ENCODE measurements around the gene TTC27.

DNA sequence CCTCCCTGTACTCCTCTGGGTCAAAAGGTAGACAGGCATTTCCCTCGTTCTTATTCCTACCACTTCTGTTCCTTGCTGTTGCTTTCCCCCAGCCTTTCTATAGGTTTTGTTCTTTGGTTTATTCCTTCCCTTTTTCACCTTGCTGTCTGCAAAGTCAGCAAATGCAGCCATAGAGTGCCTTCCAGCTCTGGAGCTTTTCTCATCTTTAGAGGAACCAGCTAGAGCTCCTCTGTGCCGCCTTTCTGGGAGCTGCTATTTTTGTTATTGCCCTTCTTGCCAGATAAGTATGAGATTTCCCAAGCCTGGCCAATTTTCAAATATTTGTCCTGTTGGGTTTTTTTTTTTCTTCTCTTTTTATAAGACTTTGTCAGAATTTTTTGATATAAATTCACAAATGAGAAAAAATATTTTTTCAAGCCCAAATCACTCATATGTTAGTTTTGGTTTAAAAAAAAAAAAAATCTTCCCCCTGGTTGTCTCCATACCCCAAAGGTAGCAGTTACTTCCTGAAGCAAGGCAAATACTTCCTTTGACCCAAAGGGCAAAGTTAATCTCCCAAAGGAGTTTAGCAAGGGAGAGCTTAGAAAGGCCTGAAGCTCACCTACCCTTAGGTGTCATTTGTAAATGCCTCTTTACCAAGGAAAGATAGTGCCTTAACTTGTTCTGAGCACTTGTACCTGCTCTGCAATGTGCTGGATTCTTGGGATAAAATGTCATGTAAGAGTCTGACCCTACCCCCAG is 5.1 kb upstream of the TTC27 start:
- TF ChIP-seq, protein P1, sequence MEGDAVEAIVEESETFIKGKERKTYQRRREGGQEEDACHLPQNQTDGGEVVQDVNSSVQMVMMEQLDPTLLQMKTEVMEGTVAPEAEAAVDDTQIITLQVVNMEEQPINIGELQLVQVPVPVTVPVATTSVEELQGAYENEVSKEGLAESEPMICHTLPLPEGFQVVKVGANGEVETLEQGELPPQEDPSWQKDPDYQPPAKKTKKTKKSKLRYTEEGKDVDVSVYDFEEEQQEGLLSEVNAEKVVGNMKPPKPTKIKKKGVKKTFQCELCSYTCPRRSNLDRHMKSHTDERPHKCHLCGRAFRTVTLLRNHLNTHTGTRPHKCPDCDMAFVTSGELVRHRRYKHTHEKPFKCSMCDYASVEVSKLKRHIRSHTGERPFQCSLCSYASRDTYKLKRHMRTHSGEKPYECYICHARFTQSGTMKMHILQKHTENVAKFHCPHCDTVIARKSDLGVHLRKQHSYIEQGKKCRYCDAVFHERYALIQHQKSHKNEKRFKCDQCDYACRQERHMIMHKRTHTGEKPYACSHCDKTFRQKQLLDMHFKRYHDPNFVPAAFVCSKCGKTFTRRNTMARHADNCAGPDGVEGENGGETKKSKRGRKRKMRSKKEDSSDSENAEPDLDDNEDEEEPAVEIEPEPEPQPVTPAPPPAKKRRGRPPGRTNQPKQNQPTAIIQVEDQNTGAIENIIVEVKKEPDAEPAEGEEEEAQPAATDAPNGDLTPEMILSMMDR (IDR thresholded peaks at IDR 0.05), result no peak
- TF ChIP-seq POLR2AphosphoS5 (IDR thresholded peaks at IDR 0.05), result no peak
- no peak for TF ChIP-seq POLR2A (IDR thresholded peaks at IDR 0.05)
